ENCODE data around the gene GJD3.

The GJD3 gene

GRCh38 chr17:40350689-40351358, 13.7 kb downstream of the GJD3 start:
- no peak for DNase-seq

DNA sequence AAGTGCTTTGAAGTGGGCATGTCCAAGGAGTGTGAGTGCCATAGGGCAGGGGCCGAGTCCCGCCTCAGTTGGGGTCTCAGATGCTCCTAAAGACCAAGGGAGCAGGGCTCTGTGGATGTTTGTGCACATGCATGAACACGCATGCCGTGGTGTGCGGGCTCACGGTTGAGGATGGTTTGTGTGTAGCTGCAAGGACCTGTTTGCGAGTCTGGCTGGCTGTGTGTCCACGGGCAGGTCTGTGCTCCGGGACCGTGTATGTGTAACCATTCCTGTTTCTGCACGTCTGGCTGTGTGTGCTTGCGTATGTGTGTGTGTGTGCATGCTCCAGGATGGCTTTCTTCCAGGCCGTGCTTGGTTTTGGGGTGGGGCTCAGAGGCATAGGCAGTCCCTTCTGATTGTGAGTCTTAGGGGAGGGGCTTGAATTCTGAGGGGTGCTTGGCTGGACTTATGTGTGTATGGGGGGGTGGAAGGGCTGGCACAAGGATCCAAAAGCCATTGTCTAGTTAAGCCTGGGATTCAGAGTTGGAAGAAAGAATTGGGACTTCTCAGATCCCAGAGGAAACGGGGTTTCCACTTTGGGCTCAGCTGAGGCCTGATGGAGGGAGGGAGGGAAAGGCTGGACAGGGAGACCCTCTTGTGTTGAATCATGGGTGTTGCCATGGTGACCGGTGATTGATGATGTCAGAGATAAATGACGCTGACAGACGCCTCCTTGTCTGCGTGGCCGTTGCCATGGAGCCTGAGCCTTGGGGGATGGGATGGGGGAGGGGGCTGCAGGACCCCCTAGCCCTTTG, 14.4 kb downstream of the GJD3 start:
- no peak for DNase-seq

- no peak for DNase-seq
These were observed 15.1 kb downstream of the GJD3 start for GRCh38 chr17:40349477-40349894.

GRCh38 chr17:40348562-40349476, 15.7 kb downstream of the GJD3 start:
- DNase-seq: no peak

GRCh38 chr17:40348136-40348504, 16.4 kb downstream of the GJD3 start:
- DNase-seq: no peak

GRCh38 chr17:40347319-40348135, 17.0 kb downstream of the GJD3 start:
- DNase-seq: no peak

DNA sequence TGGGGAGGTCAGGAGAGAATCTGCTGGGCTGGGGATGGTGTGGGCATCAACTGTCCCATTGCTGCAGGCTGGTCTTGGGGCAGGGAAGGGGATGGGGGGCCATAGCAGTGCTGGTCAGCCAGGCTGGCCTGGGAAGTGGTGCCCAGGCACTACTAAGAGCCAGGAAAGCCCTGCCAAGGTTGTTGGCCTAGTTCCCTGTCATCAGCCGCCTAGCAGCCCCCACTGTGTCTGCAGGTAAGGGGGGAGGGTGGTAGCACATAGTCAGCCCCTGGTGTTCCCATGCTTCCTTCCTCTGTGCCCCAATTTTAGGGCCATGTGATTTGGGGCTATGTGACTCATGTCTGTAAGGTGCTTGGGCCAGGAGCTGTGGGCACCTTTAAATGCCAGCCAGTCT, 17.8 kb downstream of the GJD3 start:
- DNase-seq: no peak

- DNase-seq: no peak
These were observed 18.4 kb downstream of the GJD3 start for GRCh38 chr17:40345994-40346764.

DNA sequence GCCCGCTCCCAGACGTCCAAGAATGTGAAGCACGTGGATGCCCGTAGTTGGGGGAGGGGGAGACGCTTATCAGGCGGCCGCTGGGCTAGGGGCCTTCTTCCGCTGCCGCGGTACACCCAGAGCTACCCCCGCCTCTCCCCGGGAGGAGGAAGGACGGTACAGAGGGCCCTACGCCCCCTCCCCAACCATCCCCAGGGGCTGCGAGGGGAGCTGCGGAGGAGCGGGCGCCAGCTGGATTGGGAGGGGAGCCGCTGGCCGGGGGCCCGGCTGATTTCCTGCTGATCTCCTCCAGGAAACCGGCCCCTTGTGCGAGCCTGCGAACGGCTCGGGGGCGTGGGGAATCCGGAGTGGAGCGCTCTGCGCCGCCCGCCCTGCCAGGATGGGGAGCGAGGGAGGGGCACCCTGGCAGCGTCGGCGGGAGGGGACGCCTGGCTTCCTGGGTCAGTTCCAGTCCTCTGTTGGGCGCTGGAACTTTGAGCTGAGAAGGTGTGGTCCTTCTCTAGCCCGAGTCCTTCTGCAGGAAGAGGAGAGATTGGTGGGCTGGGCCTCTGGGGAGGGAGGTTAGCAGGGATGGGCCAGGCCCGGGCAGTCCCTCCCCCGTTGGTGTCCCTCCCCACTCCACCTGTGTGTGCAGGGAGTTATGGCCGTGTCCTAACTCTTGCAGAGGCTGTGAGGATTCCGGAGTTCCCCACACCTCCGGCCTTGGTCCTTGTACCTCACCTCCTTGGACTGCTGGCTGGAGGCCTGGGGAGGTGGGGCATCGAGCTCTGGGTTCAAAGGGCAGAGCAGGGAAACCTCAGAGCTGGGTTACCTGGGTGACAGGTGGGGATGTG, 19.2 kb downstream of the GJD3 start:
- no peak for DNase-seq

DNA sequence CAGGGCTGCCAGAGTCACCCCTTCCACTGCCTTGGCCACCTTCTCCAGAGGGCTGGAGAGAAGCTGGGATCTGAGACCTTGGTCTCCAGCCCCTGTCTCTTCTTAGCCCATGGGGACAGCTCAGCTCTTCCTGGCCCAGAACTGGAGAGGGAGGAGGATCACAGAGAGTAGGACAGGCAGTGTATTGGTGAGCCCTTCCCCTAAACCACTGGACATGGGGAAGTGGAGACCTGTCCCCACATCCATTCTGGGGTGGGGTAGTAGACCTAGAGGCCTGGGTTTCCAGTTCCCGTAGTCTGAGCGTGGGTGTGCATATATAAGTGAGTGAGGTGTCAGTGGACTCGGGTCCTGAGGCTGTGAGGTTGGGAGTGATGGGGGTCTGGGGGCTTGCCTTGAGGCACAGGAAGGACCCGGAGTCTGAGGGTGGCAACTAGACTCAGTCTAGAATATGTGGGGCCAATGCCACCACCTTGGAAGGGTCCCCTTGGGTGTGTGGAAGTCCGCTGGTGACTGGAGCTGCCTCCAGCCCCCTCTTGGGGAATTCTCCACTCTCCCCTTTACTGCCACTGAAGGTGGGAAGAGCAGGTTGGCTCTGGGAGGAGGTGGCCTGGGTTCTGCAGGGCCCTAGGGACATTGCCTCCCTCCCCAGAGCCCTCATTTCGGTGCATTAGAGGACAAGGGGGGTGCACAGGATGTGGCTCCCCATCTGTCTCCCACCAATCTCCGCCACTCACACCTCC, 19.9 kb downstream of the GJD3 start:
- DNase-seq: no peak

- no peak for DNase-seq
These were observed 21.1 kb downstream of the GJD3 start for GRCh38 chr17:40343219-40344119.

- no peak for DNase-seq
These were observed 21.9 kb downstream of the GJD3 start for GRCh38 chr17:40342504-40343218.

- no peak for DNase-seq
These were observed 22.6 kb downstream of the GJD3 start for GRCh38 chr17:40341808-40342503.

- no peak for DNase-seq
These were observed 23.4 kb downstream of the GJD3 start for GRCh38 chr17:40340880-40341807.

DNA sequence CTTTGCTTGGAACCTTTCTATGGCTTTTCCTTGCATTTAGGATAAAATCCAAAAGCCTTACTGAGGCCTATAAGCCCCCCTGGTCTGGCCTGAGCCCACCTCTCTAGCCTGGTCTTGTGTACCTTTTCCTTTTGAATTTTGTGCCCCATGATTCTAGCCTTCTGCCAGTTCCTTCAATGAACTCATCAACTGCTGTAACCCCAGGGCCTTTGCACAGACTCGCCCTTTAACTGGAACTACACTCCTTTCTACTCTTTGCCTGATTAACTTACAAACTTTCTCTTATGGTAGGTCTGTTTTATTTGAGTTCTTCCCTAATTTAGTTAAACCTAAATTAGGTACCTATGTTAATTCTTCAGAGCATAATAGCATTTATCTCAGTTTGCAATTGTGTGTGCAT, 24.2 kb downstream of the GJD3 start:
- no peak for DNase-seq

DNA sequence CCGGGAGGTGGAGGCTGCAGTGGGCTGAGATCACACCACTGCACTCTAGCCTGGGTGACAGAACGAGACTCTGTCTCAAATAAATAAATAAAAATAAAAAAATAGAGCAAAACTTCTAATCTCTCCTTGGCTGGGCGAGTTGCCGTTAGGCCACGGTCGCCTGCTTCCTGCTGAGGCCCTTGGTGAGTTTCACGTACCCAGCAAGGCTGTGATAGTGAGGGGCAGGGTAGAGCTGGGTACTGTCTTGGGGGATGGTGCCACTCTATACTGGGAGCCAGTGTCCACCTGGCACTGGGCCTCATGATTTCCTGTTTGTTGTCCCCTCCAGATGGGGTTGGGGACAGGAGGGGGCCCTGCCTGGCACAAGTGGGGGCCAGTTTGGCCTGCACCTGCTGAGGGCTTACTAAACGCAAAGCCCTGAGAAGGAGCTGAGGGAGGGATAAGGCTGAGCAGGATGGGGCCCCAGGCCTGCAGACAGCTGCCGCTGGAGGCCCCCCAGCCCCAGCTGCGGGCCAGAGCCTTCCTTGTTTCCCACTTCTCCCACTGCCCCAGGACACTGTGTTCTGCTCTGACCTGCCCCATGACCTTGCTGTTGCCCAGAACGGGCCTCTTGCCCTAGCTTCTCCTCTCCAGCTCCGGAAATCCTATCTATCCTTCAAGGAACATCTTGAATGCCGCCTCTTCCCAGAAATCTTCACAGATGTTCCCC, 25.4 kb downstream of the GJD3 start:
- DNase-seq: no peak

Measured in DMS 273 treated with DMSO at 0.1 percent for 48 hours (cell line).